Parathyroid adenoma (tissue), 2 donors: ENCODE results near the gene FLNB.

Source experiments
- H2AFZ ChIP-seq: fragments of 300-600 bp; sonication (generic); one replicate; pipeline ENCODE4 v1.7.0; 2017; ENCODE audit warnings: antibody characterized with exemption, mild to moderate bottlenecking
- H3K27ac ChIP-seq: fragments of 300-600 bp; sonication (generic); one replicate; pipeline ENCODE4 v1.7.0; 2017
- H3K27me3 ChIP-seq: fragments of 300-600 bp; sonication (generic); one replicate; pipeline ENCODE4 v1.7.0; 2017; ENCODE audit warnings: low read length; ENCODE audit not compliant: control insufficient read depth, insufficient read depth
- H3K36me3 ChIP-seq: fragments of 300-600 bp; sonication (generic); one replicate; pipeline ENCODE4 v1.7.0; 2017; ENCODE audit warnings: low read length; ENCODE audit not compliant: control insufficient read depth, insufficient read depth
- H3K4me1 ChIP-seq: fragments of 300-600 bp; sonication (generic); one replicate; pipeline ENCODE4 v1.7.0; 2017; ENCODE audit warnings: control low read depth
- H3K4me2 ChIP-seq: fragments of 300-600 bp; sonication (generic); one replicate; pipeline ENCODE4 v1.7.0; 2017; ENCODE audit warnings: low read length
- H3K4me3 ChIP-seq: fragments of 300-600 bp; sonication (generic); one replicate; pipeline ENCODE4 v1.7.0; 2017; ENCODE audit warnings: low read depth, low read length
- H3K79me2 ChIP-seq: fragments of 300-600 bp; sonication (generic); one replicate; pipeline ENCODE4 v1.7.0; 2017; ENCODE audit warnings: control low read depth
- H3K9ac ChIP-seq: fragments of 300-600 bp; sonication (generic); one replicate; pipeline ENCODE4 v1.7.0; 2017; ENCODE audit warnings: mild to moderate bottlenecking
- H3K9me3 ChIP-seq: fragments of 300-600 bp; sonication (generic); one replicate; pipeline ENCODE4 v1.7.0; 2017; ENCODE audit warnings: low read length; ENCODE audit not compliant: control insufficient read depth
- TF ChIP-seq, protein P1 (sequence below): fragments of 300-600 bp; sonication (generic); IDR thresholded peaks from one replicate; pipeline ENCODE4 v1.7.0; 2017; ENCODE audit warnings: antibody characterized with exemption, mild to moderate bottlenecking
- donor health status: primary hyperparathyroidism.

The FLNB gene

DNA sequence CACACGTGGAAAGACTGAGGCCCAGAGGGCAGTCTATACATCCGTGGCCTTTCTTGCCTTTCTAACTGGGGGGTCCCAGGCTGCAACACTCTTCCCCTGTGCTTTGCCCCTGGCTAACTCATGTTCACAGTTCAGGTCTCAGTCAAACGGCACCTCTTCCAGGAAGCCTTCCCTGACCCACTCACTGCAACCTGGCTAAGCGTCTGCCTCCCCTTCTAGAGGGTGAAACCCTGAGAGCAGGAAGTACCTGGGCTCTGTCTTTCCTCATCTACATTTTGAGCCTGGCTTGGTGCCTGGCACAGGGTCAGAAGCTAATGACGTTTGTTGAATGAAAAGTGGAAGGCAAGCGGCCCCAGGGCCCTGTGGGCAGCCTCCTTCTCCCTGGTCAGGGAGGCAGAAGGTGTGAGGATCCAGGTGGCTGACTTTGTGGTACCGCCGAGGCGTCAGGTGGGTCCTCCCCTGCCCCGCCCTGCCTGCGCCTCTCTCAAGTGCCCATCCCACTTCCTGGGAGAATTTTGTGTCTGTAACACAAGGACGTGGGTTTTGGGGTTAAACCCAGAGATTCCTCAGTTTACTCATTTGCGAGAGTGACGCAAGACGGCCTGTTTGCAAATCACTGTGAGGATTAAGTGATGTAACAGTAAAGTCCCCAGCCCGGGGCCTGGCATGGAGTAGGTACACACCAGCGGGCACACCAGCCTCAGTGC lies 170.5 kb downstream of the FLNB start:
- Histone ChIP-seq H3K4me3 (no peak overlapping the region), H3K9ac (no peak overlapping the region), H3K4me1 (peaks cover 29% of the 10 kb centered on the region), H3K27me3 (no peaks in the 10 kb centered on the region), H2AFZ (no peak overlapping the region), H3K9me3 (no peaks in the 10 kb centered on the region), H3K4me2 (no peak overlapping the region), H3K79me2 (no peaks in the 10 kb centered on the region), H3K36me3 (no peaks in the 10 kb centered on the region), H3K27ac (no peak overlapping the region)
- TF ChIP-seq, protein P1, sequence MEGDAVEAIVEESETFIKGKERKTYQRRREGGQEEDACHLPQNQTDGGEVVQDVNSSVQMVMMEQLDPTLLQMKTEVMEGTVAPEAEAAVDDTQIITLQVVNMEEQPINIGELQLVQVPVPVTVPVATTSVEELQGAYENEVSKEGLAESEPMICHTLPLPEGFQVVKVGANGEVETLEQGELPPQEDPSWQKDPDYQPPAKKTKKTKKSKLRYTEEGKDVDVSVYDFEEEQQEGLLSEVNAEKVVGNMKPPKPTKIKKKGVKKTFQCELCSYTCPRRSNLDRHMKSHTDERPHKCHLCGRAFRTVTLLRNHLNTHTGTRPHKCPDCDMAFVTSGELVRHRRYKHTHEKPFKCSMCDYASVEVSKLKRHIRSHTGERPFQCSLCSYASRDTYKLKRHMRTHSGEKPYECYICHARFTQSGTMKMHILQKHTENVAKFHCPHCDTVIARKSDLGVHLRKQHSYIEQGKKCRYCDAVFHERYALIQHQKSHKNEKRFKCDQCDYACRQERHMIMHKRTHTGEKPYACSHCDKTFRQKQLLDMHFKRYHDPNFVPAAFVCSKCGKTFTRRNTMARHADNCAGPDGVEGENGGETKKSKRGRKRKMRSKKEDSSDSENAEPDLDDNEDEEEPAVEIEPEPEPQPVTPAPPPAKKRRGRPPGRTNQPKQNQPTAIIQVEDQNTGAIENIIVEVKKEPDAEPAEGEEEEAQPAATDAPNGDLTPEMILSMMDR: no peak

DNA sequence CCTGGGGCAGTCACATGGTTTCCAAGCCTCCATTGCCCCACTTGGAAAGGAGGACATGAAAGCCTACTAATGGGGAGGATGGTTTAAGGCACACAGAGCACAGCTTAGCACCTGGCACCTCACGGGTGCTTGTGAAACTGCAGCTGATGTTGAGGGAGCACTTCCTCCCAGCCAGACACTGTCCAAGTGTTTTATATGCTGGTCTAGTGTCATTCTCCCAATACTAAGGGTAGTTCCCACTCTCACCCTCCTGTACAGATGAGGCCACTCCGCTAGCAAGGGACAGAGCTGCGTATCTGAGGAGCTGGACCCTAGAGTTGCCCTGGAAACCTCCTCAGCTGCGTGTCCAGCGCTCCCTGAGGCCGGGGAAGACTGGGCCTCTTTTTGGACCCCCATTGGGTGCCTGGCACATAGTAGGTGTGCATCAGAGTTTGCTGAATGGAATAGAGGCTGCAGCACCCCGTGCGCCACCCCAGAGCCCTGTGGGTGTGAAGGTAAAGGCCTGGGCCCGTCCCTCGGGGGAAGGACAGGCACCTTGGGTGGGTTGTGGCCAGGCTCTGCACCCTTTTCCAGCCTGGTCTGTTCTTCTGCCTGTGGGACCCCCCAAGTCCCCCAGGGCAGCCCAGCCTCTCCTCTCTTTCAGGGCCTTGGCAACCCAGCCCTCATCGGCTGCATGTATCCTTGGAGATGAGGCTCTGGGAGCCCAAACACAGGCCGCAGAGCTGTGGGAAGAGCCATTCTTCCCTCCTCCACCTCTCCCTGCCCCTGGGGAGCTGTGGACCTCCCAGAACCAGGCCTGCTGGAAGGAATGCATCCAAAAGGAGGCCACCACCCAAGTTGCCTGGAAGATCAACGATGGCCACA lies 171.2 kb downstream of the FLNB start:
- H3K4me2 ChIP-seq: no peak overlapping the region
- TF ChIP-seq, protein P1: no peak

DNA sequence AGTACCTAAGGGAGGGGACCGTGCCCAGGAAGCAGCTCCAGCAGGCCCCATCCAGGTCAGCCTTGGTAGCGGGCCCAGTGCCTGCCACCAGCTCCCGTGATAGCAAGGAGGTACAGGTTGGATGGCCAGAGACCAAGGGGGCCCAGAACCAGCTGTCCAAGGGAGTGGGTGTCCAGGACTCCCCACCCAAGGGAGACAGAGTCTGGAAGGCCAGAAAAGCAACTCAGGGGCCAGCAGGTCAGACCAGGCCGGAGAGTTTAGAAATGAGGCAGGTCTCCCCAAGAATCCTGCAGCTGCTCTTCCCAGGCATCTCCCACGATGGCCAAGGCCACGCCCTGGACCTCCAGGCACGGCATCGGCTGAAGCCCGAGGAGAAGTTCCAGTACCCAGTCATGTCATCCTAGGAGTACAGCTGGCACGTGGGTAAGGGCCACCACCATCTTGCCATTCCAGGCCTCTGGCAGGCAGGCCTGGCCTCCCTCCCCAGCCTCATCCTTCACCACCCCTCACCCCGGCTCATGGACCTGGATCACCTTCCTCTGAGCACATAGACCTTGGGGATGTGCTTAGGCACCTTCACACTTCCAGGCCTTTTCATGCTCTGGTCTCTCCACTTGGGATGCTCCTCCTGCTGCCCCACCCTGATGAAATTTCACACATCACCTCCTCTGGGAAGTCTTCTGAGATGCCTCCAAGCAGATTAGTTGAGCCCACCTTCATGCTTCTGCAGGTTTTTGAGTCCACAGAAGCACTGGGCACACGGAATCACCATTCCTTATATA lies 172.1 kb downstream of the FLNB start:
- Histone ChIP-seq H3K27ac (no peak overlapping the region), H3K27me3 (no peaks in the 10 kb centered on the region), H3K4me2 (no peak overlapping the region), H3K9ac (no peak overlapping the region), H2AFZ (no peak overlapping the region), H3K4me1 (peaks cover 15% of the 10 kb centered on the region), H3K36me3 (no peaks in the 10 kb centered on the region), H3K9me3 (no peaks in the 10 kb centered on the region), H3K4me3 (no peak overlapping the region), H3K79me2 (no peaks in the 10 kb centered on the region)
- TF ChIP-seq, protein P1: no peak

More for the DNA sequence above, 171.2 kb downstream of the FLNB start:
- no peak overlapping the region for H3K4me3 ChIP-seq
- no peaks in the 10 kb centered on the region for H3K79me2 ChIP-seq
- H3K9me3 ChIP-seq: no peaks in the 10 kb centered on the region
- peaks cover 23% of the 10 kb centered on the region for H3K4me1 ChIP-seq
- no peak overlapping the region for H3K27ac ChIP-seq
- H3K36me3 ChIP-seq: no peaks in the 10 kb centered on the region
- no peak overlapping the region for H2AFZ ChIP-seq
- H3K27me3 ChIP-seq: no peaks in the 10 kb centered on the region
- no peak overlapping the region for H3K9ac ChIP-seq

DNA sequence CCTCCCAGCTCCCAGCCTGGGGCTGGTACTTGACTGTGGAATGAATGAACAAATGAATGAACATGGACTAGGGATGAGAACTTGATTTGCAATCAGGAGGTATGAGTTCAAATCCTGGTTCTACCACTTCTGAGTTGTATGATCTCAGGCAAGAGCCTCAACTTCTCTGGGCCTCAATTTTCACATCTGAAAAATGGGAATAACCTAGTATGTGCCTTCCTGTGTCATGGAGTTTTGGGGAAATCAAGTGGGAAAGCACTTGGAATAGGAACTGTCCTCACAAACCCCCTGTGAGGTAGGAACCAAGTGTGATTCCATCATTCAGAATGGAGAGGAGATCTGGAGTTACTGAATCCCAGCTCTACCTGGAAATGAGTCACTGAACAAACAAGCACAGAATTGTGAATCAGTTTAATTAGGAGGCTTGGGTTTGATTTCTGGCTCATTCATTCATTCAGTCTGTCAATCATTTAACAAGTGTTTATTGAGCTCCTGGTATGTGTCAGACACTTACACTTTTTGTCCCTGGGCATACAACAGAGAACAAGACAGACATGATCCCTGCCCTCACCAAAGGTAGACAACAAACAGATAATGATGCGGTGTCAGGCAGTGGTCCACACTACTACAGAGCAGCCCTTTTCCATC lies 172.8 kb downstream of the FLNB start:
- peaks cover 7% of the 10 kb centered on the region for H3K4me1 ChIP-seq
- H3K4me3 ChIP-seq: no peak overlapping the region
- no peak overlapping the region for H2AFZ ChIP-seq
- H3K9ac ChIP-seq: no peak overlapping the region
- no peaks in the 10 kb centered on the region for H3K36me3 ChIP-seq
- TF ChIP-seq, protein P1: no peak
- H3K27ac ChIP-seq: no peak overlapping the region
- no peaks in the 10 kb centered on the region for H3K27me3 ChIP-seq
- H3K4me2 ChIP-seq: no peak overlapping the region
- no peaks in the 10 kb centered on the region for H3K9me3 ChIP-seq
- H3K79me2 ChIP-seq: no peaks in the 10 kb centered on the region
